AG08395 (cell line): ENCODE measurements around the gene PACSIN2.

Experiments
- DNase-seq: peaks from one replicate; pipeline ENCODE4 v3.0.0; 2012; ENCODE audit warnings: mixed read lengths, low spot score

PACSIN2 gene

DNA sequence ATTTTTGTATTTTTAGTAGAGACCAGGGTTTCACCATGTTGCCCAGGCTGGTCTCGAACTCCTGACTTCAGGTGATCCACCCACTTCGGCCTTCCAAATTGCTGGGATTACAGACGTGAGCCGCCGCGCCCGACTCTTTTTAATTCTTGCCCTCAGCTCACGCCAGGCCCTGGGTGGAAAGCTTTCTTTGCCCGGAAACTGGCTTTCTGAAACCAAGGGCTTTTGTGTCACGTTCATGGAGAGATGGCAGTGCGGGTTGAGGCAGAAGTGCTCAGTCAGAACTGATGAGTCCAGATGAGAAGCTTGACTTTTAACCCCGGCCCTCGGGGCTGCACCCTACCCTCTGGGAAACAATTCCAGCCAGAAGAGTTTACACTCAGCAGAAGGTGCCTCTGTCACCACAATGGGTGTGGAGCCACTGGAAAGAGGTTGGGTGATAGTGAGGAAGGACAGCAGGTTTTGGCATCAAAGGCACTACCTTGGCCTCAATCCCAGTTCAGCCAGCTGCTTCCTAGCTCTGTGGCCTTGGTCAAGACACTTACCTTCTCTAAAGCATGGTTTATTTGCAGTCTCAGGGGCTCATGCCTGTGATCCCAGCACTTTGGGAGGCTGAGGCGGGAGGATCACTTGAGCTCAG lies 157.0 kb downstream of the PACSIN2 start:
- DNase-seq, result no peak

DNA sequence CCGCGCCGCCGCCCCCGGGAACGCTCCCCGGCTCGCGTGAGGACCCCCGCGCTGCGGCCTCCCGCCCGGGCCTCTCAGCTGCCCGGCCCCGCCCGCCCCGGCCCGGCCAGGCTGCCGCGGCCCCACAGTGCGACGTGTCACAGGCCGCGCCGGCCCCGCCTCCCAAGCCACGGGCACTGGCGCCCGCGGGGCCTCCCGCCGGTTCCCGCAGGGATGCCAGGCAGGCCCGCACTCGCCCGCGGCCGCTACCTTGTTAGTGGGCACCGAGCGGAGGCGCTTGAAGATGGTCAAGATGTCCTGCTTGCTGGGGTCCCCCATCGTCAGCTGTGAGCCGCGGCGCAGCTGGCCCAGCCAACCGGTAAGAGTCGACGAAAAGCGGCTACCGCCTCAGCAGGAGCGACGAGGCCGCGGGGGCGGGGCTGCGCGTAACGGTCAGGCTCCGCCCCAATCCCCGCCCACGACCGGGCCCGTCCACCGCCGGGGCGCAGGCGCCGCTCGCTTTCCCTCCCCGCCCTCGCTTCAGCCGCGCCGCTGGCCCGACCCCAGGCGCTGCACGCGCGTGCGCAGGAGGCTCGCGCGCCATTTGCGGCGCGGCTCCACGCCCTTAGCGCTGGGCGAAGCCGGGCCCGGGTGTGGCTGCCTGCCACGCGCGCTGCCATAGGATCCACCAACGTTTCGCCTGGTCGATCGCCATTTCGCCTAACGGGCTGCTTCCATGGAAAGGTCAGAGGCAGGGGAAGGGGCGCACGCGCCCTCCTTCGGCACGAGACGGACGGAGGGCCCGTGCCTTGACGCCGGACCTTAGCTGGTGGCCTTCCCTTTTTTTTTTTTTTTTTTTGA lies 157.9 kb downstream of the PACSIN2 start, which contains the start of gene ARFGAP3:
ARFGAP3 (minus strand) TSS at position 409 of the 840 bp plus-strand sequence; CDS start at position 318, 91 bp downstream.
- peak; percentile 100 for DNase-seq

DNA sequence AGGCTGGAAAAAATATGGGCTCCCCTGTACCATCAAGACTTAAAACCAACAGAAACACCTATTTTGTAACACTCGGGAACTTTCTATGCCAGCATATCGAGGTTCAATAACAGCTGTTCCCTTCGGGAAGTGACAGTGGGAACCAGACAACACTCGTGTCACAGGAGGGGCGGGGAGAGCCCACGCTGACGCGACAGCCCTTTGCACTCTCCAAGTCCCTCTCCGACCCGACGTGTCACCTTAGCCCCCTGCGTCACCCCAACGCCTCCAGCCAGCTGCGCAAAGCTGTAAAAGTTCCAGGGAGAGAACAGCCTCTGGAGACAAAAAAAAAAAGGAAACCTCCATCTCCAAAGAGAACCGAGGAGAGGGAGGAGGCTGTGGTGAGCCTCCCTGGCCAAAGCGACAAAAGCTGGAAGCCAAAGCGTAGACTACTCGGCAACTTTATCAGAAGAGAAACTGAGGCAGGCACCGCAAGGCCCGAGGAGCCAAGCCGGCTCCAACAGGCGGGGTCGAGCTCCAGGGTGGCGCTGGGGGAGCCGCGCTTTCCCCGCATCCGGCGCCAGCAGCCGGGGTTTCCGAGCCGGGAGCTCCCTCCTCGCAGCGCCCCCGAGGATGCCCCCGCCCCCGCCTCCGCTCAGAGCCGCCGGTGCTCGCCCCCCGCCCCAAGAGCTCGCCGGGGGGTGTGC lies 158.6 kb downstream of the PACSIN2 start:
- DNase-seq, result peak; percentile 38

DNA sequence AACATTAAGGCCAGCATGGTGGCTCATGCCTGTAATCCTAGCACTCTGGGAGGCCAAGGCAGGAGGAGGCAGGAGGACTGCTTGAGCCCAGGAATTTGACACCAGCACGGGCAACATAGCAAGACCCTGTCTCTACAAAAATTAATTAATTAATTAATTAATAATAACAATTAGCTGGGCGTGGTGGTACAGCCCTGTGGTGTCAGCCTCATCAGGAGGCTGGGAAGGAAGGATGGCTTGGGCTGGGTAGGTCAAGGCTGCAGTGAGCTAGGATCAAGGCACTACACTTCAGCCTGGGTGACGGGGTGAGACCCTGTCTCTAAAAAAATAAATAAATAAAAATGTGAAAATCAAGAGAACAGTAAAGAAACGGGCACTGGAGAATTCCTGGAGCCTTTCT lies 159.2 kb downstream of the PACSIN2 start:
- no peak for DNase-seq

DNA sequence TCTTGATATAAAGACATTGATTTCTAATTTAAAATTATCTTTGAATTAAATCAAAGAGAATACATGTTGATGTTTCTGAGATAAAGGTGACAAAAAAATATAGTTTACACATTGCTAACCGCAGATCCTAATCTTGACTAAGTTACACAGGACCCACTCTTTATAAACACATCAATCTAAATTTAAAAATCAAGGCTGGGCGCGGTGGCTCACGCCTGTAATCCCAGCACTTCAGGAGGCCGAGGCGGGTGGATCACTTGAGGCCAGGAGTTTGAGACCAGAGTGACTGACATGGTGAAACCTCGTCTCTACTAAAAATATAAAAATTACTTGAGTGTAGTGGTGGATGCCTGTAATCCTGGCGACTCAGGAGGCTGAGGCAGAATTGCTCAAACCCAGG lies 159.7 kb downstream of the PACSIN2 start:
- DNase-seq, result no peak

DNA sequence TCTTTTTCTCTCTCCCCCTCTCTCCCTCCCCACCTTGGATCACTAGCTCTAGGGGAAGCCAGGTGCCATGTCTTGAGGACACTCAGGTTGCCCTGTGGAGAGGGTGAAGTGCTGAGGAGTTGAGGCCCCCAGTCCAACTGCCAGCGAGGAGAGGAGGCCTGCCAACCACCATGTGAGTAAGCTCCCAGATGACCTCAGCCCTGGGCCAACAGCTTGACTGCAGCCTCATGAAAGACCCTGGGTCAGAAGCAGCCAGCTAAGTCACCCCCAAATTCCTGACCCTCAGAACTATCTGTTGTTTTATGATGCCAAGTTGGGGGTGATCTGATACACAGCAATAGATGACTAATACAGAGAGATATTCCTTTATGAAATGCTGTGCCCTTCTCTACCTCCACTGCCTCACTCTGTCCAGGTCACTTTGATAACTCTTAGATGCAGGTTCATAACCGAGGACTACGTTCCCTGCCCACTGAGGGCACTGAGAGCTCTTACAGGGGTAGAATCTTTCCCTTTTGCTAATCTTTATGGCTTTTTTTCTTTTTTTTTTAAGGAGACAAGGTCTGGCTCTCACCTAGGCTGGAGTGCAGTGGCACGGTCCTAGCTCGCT lies 165.9 kb downstream of the PACSIN2 start:
- no peak for DNase-seq

DNA sequence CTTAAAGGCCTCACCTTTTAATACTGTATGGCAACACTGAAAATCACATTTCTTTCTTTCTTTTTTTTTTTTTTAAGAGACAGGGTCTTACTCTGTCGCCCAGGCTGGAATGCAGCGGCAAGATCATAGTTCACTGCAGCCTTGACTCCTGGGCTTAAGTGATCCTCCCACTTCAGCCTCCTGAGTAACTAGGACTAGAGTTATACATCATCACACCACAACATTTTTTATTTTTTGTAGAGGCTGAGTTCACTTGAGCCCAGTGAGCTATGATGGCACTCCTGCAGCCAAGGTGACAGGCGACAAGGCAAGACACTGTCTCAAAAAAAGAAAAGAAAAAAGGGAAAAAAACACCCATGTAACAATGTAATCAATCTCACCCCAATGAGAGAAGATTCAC lies 167.8 kb downstream of the PACSIN2 start:
- no peak for DNase-seq

DNA sequence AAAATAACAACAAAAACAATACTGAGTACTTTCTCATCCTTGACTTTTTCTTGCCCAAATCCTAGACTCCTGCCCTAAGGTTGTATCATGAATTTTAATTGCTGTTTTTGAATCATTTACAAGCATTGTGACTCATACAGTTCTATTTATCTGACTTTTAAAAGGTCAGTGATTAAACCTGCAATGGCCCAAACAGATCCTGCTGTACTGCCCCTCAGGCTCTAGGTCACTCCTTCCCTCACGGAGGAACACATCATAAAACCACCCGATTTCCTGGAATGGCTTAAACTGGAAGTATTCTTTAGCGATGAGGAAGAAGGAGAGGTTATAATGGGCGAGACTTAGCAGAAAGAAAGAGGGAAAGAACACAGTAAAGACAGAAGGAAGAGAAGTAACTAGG lies 170.2 kb downstream of the PACSIN2 start:
- DNase-seq, result no peak

DNA sequence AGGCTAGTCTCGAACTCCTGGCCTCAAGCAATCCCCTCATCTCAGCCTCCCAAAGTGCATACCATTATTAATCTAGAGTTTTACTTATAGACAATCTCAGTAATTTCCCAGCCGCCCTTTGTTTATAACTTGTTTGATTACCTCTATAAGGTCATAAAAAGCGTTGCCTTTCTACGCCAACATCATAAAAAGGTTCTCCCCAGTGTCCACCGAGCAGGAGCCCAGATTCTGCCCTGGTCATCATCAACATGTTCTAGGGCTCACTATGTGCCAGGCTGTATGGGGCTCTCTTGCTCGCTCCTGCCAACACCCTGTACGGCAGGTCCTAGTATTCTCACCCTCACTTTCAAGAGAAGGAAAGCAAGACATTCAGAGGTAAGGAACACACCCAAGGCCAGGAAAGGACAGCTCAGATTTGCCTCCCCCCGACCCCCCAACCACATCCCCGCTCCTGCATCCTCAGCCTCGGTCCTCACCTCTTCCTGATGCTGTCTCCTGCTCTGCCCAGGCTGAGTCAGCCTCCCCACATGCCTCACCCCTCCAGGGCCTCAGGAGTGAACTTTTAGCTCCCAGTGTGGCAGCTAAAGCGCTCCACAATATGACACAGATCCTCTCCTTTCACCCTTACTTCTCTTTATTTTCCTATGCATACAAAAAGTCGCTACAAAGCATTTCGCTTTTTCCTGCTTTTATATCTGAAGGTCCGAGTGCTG lies 172.1 kb downstream of the PACSIN2 start:
- no peak for DNase-seq

DNA sequence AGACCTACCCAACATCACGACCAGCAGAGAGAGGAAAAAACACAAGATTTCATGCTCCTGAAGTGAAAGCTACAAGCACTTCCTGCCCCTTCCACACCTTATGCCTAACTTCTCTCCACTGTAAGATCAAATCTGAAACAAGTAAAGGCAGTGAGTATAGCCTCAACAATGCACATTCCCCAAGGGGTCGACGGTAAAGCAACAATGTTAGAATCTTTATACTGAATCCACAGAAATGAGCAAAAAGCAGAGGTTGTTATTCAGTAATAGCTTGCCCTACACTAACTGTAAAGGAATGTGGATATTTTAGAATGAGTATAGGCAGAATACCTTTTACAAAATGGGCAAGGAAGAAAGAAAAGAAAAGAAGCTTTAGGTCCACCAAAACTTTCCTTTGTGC lies 173.5 kb downstream of the PACSIN2 start:
- DNase-seq, result peak; percentile 70

DNA sequence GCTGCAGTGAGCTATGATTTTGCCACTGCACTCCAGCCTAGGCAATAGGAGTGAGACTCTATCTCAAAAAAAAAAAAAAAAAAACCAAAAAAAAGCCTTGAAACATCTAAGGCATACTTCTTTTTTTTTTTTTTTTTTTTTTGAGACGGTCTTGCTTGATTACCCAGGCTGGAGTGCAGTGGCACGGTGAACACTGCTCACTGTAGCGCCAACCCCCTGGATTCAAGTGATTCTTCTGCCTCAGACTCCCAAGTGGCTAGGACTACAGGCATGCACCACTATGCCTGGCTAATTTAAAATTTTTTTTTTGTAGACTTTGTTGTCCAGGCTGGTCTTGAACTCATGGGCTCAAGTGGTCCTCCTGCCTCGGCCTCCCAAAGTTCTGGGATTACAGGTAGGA lies 177.4 kb downstream of the PACSIN2 start:
- no peak for DNase-seq

DNA sequence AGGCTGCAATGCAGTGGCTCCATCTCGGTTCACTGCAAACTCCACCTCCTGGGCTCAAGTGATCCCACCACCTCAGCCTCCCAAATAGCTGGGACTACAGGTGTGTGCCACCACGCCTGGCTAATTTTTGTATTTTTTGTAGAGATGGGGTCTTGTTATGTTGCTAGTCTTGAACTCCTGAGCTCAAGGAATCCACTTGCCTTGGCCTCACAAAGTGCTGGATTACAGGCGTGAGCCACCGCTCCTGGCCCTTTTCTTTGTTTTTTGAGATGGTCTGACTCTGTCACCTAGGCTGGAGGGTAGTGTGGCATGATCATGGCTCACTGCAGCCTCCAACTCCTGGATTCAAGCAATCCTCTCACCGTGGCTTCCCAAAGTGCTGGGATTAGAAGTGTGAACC lies 178.9 kb downstream of the PACSIN2 start:
- DNase-seq, result no peak

DNA sequence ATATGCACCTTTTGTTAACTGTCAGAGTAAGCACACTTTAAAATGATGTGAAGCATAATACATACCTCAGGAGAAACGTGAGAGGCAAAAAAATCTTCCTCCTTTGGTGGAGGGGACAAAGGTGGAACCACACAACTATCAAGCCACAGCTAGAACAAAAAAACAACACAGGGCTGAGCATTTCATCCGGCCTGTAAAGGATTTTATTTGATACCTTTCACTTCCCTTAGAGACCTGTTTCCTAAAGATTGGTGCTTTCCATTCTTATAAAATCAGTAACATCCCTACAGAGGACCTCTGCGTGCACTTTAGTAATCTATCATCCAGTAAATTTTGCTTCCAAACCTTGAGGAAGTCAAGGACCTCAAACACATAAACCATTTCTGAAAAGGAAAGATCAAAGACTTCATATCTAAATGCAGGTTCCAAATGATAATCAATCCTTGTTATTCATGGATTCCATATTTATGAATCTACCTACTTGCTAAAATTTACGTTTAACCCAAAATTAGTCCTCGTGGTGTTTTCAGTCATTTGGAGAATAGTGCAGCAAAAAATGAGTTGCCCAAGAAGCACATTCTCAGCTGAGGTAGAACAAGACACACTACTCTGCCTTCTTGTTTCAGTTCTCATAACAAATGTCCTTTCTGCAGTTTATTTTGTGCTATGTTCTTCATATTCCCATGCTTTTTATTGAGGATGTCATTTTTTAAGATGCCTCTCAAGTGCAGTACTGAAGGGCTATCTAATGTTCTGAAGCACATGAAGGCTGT lies 180.6 kb downstream of the PACSIN2 start:
- no peak for DNase-seq

DNA sequence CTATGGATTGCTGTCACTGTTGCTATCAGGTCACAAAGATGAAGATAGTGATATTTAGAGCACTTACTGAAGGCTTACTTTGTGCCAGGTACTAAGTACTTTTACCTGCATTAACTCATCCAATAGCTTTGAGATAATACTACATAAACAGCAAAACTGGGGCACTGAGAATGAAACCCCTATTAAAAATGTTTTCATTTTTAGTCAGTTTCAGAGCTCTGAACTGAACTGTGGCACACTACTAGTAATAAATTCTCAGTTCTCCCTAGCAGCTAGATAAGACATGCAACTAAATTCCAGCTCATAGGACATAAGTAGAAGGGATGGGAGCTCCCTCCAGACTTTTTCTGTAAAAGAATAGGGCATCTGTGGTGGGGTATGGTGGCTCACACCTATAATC lies 181.8 kb downstream of the PACSIN2 start:
- DNase-seq, result no peak

DNA sequence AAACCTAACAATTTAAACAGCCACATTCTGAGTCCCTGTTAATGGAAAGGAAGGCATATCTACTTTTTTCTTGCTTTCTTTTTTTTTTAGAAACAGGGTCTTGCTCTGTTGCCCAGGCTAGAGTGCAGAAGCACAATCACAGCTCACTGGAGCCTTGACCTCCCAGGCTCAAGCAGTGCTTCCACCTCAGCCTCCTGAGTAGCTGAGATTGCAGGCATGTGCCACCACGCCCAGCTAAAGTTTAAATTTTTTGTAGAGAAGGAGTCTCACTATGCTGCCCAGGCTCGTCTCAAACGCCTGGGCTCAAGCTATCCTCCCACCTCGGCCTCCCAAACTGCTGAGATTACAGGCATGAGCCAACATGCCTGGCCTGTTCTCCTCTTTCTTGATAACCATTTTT lies 183.2 kb downstream of the PACSIN2 start:
- no peak for DNase-seq

DNA sequence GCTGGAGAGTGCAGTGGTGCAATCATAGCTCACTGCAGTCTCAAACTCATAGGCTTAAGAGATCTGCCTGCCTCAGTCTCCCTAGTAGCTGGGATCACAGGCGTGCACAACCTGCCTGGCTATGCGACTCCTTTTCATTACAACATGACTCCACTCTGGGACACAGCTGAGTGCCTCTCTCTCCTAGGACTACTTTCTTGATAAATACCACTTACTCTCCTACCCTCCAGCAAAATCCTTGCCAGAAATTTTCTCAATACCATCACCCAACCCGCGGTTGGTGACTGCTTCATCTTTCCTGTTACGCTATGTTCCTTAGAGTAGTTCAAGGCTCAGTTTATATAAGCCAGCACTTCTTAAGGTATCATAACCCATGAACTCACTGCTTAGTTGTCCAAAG lies 184.8 kb downstream of the PACSIN2 start:
- DNase-seq, result no peak

DNA sequence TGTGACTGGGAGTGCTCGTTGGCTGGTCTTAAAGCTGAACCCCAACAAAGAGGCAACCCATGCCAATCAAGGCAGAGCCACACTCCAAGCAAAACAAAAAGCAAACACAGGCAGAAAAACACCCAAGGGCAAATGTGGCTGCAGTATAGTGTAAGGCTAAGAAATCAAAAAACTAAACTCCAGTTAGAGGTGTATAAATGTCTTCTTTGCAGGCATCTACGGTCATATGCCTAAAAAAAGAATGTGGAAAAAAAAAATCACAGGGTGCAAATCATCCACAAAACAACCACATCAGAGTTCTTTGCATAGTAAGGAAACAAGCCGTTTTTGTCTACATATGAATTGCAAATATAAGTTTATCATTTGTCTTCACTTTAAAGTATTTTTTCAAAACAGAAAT lies 185.6 kb downstream of the PACSIN2 start:
- DNase-seq, result no peak

DNA sequence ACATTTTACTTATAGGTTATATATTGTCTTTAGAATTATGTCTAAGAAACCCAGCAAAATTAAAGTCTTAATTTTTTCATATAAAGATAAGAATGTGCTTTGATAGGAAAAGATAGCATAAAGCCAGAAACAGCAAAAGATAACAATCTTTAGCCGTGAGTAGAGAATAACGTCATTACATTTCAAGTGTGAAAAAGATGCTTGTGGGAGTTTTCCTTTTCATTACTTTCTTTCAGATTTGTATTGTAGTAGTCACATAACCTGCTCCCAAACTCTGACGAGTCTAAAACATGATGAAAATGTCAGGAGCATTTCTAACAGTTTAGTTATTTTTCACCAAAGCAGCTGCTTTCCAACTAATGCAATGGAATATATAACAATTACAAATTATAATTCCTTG lies 189.2 kb downstream of the PACSIN2 start:
- DNase-seq, result no peak

DNA sequence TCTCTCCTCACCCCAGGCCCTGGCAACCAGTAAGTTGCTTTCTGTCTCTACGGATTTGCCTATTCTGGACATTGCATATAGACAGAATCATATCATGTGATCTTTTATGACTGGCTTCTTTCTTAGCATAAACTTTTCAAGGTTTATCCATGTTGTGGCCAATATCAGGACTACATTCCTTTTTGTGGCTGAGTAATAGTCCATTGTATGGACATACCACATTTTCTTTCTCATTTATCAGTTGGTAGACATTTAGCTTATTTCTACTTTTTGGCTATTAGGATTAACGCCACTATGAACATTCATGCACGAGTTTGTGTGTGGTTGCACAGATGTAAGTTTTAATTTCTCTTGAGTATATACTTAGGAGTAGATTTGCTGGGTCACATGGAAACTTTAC lies 193.6 kb downstream of the PACSIN2 start:
- no peak for DNase-seq

DNA sequence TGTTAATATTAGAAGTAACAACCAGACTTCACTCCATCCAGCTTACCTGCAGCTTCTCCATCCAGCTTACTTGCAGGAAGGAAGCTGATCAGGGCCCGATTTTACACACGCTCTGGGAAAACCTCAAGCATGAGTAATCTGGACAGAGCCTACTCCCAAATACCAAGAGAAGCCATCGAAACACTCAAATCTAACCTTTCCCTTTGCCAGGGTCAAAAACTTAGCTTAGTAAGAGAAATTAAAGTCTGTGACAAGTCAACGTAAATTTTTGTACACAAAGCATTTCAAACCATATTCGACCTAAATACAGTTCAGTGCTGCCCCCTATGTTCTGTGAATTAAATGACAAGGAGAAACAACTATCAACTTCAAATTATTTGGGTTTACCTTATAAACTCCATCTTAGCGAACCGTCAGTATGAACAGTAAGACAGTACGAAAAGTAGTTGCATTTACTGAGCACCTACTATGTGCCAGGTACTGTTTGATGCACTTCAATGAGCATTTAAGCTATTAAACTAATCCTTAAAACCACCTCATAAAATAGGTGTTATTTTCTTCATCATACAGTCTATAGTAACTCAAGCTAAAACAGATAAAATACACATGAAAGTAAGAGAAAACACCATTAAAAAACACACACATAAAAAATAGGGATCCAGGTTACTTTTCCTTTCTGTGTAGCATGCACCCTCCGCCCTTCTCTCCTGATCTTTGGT lies 194.7 kb downstream of the PACSIN2 start:
- DNase-seq, result peak; percentile 61
